Measurements from ENCODE around the gene CPOX. TPM values are rescaled to one million over a fixed set of nuclear protein-coding genes. Genes with fewer than 3 reads are reported as not detected.

CPOX gene
- total RNA-seq, 1 donor from 2014 or later: 18.0 TPM

DNA sequence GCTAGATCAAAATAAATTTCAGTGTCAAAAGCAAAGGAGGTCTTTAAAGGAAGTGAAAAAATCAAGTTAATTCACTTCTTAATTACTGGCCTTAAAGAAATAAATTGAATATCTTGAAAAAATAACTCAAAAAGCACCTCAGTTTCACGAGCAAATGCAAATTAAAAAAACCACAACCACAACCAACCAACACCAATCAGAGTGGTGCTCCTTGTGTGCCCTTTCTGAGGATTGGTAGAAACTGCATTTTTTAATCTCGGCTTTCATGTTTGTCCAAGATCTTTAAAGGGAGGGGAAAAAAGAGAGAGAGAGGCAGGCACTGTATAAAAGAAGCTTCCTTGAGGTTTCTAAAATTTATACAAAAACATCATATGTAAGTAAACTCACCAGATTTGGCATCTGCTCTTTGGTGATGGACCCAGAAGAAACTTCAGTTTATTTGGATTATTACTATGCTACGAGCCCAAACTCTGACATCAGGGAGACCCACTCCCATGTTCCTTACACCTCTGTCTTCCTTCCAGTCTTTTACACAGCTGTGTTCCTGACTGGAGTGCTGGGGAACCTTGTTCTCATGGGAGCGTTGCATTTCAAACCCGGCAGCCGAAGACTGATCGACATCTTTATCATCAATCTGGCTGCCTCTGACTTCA, 61.7 kb downstream of the CPOX start, which contains the start of gene GPR15:
Gene GPR15, plus strand, starts transcription at position 357 of the 653 bp plus-strand sequence. Its CDS starts 56 bp downstream, at position 413.
- H3K4me3 ChIP-seq: no peak within 1 kb of the TSS
- no peak for ATAC-seq
- H3K9me3 ChIP-seq: no peaks in the 10 kb centered on the region
- TF ChIP-seq, protein P1, sequence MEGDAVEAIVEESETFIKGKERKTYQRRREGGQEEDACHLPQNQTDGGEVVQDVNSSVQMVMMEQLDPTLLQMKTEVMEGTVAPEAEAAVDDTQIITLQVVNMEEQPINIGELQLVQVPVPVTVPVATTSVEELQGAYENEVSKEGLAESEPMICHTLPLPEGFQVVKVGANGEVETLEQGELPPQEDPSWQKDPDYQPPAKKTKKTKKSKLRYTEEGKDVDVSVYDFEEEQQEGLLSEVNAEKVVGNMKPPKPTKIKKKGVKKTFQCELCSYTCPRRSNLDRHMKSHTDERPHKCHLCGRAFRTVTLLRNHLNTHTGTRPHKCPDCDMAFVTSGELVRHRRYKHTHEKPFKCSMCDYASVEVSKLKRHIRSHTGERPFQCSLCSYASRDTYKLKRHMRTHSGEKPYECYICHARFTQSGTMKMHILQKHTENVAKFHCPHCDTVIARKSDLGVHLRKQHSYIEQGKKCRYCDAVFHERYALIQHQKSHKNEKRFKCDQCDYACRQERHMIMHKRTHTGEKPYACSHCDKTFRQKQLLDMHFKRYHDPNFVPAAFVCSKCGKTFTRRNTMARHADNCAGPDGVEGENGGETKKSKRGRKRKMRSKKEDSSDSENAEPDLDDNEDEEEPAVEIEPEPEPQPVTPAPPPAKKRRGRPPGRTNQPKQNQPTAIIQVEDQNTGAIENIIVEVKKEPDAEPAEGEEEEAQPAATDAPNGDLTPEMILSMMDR (IDR thresholded peaks at IDR 0.05): no peak
- no peaks in the 10 kb centered on the region for H3K27me3 ChIP-seq (ENCODE audit: low read depth)
- no peaks in the 10 kb centered on the region for H3K4me1 ChIP-seq
- intact Hi-C loops (cut with DNase I): no loop called here
- H3K27ac ChIP-seq: no peak within 1 kb of the TSS
- H3K36me3 ChIP-seq: no peaks in the 10 kb centered on the region
- no peak for DNase-seq

DNA sequence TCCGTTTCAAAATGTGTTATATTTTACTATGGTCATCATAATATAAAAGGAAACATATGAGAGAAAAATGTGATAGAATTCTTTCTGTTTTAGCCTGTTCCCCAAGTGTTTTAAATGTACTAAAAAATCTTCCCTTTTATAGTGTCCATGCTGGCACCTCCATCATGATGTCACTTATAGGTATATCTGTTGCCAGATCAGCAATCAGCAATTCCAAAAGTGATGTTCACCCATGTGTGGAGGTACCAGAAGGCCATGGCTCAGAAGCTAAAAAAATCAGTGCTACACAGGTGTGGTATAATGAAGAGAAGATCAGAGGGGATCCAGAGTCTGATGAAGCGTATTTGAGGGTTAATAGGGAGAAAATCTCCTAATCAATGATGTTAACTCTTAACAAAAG, 62.7 kb downstream of the CPOX start:
- TF ChIP-seq, protein P1 (IDR thresholded peaks at IDR 0.05): no peak
- Histone ChIP-seq H3K27ac (no peak overlapping the region), H3K27me3 (ENCODE audit: low read depth) (no peaks in the 10 kb centered on the region), H3K36me3 (no peaks in the 10 kb centered on the region), H3K4me1 (no peaks in the 10 kb centered on the region), H3K9me3 (no peaks in the 10 kb centered on the region), H3K4me3 (no peak overlapping the region)
- ATAC-seq: no peak
- intact Hi-C loops (cut with DNase I): no loop called here
- no peak for DNase-seq

- H3K27me3 ChIP-seq (ENCODE audit: low read depth): no peaks in the 10 kb centered on the region
- no peaks in the 10 kb centered on the region for H3K9me3 ChIP-seq
- DNase-seq: no peak
- no peaks in the 10 kb centered on the region for H3K4me1 ChIP-seq
- no peak overlapping the region for H3K27ac ChIP-seq
- TF ChIP-seq, protein P1 (IDR thresholded peaks at IDR 0.05): no peak
- H3K36me3 ChIP-seq: no peaks in the 10 kb centered on the region
- no peak for ATAC-seq
- H3K4me3 ChIP-seq: no peak overlapping the region
- intact Hi-C loops (cut with DNase I): no loop called here
These were observed 63.5 kb downstream of the CPOX start for GRCh38 chr3:98529856-98530459.

Other genes with a start within 250 kb of the CPOX start
- not detected for gene OR5K4, start 239.8 kb downstream of the CPOX start, total RNA-seq
- not detected for gene OR5K3, start 202.9 kb downstream of the CPOX start, total RNA-seq
- gene OR5K1, start 130.4 kb downstream of the CPOX start, total RNA-seq: not detected
- gene OR5K2, start 95.9 kb downstream of the CPOX start, total RNA-seq: not detected
- gene CLDND1, start 70.7 kb downstream of the CPOX start, total RNA-seq: 91.2 TPM
- gene GPR15, start 61.6 kb downstream of the CPOX start, total RNA-seq: 1.4 TPM
- 42.4 TPM for gene ST3GAL6, start 169.7 kb upstream of the CPOX start, total RNA-seq

Measured in lower lobe of right lung (tissue), 2 donors.